ENCODE measurements around the gene TAS1R1. TPM values are rescaled to one million over a fixed set of nuclear protein-coding genes. Genes with fewer than 3 reads are reported as not detected.

TAS1R1 gene
- total RNA-seq, 1 donor from 2014 or later: not detected

DNA sequence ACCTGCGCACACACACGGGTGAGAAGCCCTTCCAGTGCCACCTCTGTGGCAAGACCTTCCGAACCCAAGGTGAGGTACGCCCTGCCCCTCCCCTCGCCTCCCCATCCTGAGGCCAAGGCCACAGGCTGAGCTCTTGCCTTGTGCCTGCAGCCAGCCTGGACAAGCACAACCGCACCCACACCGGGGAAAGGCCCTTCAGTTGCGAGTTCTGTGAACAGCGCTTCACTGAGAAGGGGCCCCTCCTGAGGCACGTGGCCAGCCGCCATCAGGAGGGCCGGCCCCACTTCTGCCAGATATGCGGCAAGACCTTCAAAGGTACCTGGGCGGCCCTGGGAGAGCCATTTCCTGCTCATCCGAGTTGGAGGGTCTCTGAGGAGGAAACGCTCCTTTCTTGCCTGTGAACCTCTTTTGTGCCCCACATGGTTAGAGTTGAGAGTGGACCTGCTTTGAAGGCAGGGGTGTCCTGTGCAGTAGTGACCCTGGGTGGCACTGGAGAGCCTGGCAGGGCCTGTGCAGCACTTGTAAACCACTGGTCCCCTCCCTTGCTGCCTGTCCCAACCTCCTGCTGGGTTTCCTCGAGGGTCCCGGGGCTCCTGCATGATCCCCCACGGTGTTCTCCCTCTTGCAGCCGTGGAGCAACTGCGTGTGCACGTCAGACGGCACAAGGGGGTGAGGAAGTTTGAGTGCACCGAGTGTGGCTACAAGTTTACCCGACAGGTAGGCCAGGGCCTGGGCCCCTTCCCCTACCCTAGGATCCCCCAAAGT lies 33.2 kb downstream of the TAS1R1 start:
- intact Hi-C loops (cut with micrococcal nuclease): no loop called here

DNA sequence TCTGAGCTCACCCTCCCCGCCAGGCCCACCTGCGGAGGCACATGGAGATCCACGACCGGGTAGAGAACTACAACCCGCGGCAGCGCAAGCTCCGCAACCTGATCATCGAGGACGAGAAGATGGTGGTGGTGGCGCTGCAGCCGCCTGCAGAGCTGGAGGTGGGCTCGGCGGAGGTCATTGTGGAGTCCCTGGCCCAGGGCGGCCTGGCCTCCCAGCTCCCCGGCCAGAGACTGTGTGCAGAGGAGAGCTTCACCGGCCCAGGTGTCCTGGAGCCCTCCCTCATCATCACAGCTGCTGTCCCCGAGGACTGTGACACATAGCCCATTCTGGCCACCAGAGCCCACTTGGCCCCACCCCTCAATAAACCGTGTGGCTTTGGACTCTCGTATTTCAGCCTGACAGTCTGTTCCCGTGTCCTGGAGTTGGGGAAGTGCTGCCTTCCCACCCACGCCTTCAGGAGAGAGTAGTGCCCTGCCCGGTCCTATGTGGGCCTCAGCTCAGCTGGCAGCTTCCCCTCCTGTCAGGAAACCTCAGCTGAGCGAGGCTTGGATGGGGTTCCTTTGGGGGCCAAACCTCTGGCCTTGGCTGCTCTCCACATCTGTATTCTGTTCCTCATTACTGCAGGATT lies 33.9 kb downstream of the TAS1R1 start:
- intact Hi-C loops (cut with micrococcal nuclease): no loop called here

DNA sequence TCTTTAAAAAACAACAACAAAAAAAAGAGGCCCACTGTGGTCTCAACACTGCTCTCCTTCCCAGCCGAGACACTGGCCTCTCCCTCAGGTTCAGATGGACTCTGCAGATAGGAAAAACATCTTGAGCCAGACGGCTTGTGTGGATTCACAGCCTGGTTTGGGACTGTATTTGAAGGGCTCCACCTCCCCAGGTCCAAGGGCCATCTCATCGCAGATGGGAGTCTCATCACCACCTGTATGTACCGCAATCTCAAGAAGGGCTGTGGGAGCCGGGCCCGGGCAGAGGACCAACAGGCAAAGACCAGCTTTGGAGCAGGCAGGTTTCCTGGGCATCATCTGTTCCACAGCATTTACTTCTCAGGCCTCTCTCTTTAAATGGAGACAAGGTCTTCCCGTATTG lies 34.9 kb downstream of the TAS1R1 start:
- intact Hi-C loops (cut with micrococcal nuclease): no loop called here

DNA sequence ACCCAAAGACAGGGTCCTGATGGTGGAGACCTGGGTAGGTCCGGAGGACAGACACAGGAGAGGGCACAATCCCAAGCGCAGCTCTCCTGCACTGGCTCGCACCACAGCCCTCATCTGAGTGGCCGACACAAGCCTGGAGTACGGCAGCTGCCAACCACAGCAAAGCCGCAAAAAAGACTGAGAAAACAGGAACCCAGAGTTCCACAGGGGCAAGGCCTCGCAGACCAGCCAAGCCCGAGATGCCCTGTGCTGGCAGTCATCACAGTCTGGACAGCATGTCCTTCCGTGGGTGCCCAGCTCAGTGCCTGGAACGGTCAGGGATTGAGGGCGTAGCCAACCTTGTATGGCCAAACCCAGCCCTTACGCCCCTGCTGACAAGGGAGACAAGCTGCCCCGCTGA lies 36.1 kb downstream of the TAS1R1 start:
- intact Hi-C loops (cut with micrococcal nuclease): no loop called here

DNA sequence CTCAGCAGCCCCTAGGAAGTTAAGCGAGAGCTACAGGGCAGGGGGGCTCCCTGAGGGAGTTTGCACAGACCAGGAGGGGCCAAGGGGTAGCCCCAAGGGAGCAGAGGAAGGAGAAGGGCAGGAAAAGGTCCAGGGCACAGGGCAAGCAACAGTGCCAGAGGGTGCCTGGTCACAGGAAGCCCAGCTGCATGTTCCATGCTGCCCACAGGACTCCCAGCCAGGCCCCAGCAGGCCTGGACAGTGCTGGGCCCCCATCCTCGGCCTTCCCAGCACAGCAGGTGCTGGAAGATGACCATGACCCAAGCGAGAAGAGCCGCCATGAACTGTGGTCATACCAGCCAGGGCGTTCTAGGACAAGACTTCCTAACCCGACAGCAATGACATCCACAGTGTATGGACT lies 36.5 kb downstream of the TAS1R1 start:
- intact Hi-C loops (cut with micrococcal nuclease): no loop called here

DNA sequence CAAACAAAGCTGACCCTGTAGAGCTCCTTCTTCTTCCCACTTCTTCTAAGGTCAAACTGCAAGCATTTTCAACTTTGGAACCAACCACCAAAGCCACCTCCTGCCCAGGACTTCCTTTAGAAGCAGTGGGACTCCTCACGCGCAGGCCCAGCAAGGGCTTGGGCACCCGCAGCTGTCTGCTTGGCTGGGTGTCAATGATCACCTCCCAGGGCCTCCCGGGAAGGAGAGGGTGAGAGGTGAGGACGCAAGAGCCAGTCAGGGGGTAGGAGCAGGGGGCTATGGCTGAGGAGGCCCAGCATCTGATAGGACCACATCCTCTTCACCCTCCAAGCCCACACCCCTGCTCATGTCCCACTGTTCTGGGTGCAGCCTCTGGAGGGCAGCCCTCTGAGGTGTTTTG lies 37.3 kb downstream of the TAS1R1 start:
- intact Hi-C loops (cut with micrococcal nuclease): no loop called here

DNA sequence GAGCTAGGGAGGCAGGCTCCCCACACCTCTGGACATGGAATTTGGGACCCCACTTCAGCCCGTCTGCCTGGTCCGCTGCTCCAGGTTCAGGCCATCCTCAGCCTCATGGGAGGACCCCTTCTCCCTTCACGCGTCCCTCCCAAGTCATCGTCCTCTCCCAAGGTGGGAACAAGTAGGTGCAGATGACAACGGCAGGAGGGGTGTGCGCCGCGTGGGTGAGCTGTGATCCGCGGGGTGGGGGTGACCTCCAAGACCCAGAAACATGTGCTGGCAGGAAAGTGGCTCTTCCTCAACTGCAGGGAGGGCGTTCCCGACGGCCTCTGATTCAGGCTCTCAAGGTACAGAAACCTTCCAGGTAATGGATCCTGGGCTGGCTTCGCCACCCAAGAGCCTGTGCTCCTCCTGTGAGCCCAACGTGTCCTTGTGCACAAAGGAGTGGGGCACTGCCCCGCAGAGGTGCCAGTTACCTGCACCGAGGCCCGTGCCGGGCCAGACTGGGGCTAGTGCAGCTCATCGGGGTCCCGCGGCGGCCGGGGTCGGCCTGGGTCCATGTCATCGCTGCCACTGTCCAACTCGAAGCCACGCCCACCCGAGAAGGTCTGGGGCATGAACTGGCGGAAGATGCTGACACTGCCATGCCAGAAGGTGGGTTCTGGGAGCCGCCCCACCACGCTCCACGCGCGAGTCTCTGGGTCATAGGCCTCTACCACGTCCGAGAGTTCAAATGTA lies 37.9 kb downstream of the TAS1R1 start:
- intact Hi-C loops (cut with micrococcal nuclease): no loop called here

DNA sequence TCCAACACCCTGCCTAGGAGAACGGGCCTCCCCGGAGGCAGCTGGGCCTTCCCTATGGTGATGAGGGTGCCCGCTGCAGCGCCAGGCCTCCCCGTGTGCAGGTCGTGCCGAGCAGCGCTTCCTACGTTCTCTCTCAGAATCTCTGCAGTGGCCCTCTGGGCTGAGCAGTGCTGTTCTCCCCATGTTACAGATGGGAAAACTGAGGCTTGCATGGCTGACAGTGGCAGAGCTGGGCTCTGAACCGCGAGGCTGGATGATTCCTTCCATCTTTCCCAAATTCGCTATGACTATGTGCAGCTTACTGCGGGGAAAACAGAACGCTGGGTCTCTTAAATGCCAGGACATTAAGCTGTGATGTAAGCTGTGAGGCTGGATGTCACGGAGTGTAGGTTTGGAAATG lies 38.7 kb downstream of the TAS1R1 start:
- intact Hi-C loops (cut with micrococcal nuclease): no loop called here

DNA sequence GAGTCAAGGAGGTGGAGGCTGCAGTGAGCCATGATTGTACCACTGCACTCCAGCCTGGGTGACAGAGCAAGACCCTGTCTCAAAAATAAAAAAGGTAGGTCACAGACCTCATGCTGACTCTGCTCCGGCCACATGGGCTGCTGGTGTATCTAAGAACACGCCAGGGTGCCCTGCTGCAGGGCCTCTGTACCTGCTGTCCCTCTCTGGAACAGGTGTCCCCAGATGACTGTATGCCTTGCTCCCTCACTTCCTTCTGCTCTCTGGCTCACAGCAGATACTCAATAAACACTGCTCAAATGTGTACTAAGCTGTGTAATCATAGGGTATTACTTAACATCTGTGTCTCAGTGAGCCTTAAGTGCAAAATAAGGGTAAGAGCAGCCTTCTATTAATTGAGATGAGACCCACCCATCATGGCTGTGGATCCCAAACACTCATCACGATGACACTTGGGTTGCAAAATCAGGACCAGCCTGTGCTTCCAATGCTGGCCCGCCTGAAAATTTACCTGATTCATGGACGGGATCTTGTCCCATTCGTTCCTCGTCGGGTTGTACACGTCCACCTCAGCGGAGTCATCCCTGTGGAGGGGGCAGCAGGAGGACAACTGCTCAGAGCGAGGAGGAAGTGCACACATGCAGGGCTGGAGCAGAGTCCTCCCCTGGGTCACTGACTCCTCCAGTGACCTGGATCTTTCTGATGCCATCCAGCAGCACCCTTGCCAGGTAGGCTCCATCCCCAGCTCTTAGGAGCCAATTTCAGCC lies 40.1 kb downstream of the TAS1R1 start:
- intact Hi-C loops (cut with micrococcal nuclease): no loop called here

DNA sequence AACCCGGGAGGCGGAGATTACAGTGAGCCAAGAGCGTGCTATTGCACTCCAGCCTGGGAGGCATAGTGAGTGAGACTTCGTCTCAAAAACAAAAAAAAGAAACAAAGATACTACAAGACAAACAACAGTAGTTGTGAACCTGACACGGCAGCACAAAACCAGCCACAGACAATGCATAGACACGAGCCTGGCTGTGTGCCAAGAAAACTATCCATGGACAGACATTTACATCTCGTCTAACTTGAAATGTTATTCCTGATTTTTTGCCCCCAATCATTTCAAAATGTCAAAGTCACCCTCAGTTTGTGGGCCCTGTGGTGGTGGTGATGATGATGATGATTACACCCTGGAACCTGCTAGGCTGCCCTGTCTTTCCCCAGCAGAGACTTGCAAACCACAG lies 41.2 kb downstream of the TAS1R1 start:
- intact Hi-C loops (cut with micrococcal nuclease): no loop called here

DNA sequence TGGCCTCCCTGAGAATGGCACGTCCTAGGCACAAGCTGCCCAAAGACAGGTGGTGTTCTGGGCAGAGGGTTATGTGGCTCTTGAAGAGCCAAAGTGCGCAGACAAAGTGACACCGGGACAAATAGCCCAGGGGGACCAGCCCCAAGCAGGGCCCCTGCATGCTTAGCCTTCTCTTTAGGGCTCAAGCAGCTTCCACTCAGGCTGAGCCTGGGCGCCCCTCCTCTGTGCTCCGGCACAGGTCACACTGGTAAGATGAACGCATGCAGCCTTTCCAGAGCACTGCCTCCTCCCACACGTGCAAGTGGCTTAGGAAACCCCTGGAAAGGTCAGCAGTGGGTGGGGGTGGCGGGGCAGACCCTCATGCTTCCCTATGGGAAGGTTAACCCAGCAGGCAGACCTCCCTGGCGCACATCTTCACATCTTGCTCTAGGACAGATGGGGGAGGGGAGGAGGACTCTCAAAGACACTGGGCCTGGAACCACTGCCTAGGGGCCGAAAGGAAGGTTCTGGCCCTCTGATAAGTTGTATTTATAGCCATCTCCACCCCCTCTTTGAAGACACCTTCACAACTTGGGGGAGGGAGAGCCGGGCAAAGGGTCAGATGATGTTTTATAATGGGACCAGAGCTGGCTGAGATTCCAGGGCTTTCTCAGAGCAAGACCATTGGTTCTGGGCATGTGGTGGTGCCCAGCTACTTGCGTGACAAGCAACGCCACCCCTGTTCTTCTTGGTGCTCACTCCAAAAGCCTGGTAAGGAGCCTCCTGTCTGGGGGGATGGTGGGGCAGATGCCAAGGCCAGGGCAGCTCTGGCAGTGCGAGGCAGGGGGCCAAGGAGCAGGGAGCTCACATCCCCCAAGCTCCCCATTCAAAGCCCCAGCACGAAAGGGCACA lies 42.0 kb downstream of the TAS1R1 start:
- intact Hi-C loops (cut with micrococcal nuclease): no loop called here

DNA sequence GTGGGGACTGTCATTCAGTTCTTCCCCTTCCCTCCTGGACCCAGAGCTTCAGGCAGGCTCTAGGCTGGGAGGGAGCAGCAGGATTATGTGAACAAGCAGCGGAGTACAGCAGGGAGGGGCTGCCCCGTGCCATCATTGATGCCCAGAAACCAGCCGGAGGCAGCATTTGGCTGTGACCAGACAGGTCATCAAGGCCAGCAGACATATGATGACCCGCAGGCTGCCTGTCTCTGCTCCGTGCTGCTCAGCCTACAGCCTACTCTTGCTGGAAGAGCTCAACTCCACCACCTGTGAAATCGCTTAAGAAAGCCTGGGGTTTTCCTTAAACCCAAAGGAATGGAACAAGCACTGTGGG lies 42.6 kb downstream of the TAS1R1 start:
- intact Hi-C loops (cut with micrococcal nuclease): loop anchor here (2.0 kb wide), 1 partner anchor 15 kb away; the partner anchor contains the start of gene PHF13

DNA sequence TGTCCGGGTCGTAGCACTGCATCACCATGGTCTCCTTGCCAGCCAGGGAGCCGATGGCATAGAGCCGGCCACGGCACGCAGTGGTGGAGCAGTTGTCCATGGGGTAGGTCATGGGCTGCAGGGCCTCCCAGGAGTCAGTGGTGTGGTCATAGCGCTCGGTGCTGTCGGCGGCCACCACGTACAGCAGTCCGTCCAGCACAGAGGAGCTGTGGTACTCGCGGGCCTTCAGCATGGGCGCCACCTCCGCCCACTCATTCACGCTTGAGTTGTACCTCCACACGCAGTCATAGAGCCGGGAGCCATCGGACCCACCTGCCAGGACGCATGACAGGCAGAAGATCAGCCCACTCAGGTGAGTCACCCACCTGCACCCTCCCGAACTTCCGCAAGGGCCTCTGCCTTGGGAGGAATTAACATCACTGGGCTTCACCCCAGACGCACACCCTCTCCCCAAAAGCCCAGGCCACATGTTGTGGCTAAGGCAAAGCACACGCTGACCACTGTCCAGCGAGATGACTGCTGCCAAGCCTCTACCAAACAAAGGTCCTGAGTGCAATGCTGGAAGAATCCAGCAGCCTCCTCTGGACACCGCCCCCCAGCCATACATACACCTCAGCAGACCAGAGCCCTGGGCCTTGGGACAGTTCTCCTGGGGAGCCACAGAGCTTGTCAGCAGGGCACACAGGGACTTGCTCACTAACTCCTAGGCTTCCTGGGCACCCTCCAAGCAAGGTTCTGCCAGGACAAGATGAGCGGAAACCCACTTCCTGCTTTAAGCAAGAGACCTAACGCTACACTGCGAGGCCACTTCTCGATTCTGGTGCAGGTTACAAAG lies 44.3 kb downstream of the TAS1R1 start:
- intact Hi-C loops (cut with micrococcal nuclease): loop anchor here (2.0 kb wide), 1 partner anchor 13 kb away; the partner anchor contains the start of gene PHF13

DNA sequence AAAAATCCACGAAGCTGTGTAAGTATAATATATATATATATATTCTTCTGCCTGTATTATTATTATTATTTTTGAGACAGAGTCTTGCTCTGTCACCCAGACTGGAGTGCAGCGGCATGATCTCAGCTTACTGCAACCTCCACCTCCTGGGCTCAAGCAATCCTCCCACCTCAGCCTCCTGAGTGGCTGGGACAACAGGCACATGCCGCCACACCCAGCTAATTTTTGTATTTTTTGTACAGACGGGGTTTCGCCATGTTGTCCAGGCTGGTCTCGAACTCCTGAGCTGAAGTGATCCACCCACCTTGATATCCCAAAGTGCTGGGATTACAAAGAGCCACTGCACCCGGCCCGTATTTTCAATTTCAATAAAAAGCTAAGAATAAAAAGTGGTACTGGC lies 44.9 kb downstream of the TAS1R1 start:
- intact Hi-C loops (cut with micrococcal nuclease): loop anchor here (2.0 to 10.0 kb wide), 5 partner anchors 13 to 1365 kb away; partner anchors contain the start of genes ICMT, NPHP4, PARK7 and PHF13

DNA sequence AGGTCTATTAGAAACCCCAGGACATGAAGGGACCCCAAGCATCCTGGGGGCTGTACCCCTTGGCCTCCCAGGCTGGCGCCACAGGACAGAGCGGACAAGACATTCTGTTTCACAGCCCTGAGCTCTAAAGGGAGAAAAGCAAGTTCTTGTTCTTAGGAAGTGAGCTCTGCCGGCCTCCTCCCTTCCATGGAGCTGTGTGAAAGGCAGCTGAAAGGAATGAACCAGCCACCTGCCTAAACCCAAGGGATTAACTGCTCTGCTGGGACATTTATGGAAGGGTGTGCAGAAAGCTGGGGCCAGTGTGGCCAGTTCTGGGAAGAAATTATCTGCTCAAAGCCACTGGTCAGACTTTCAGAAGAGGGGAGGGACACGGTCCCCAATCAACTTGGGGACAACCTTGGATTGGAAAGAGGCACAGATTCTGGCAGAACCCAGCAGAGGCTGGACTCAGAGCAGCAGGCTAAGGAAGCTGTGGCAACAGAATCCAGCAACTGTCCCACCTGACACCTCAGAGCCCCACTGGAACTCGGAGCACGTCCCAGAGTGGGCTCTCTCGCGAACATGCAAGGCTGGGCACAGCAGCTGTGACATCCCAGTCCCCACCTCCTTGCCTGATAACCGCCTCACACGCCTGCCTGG lies 45.4 kb downstream of the TAS1R1 start:
- intact Hi-C loops (cut with micrococcal nuclease): loop anchor here (1.0 to 10.0 kb wide), 8 partner anchors 21 to 1364 kb away; partner anchors contain the start of genes DNAJC11, ICMT, NOL9 and NPHP4

DNA sequence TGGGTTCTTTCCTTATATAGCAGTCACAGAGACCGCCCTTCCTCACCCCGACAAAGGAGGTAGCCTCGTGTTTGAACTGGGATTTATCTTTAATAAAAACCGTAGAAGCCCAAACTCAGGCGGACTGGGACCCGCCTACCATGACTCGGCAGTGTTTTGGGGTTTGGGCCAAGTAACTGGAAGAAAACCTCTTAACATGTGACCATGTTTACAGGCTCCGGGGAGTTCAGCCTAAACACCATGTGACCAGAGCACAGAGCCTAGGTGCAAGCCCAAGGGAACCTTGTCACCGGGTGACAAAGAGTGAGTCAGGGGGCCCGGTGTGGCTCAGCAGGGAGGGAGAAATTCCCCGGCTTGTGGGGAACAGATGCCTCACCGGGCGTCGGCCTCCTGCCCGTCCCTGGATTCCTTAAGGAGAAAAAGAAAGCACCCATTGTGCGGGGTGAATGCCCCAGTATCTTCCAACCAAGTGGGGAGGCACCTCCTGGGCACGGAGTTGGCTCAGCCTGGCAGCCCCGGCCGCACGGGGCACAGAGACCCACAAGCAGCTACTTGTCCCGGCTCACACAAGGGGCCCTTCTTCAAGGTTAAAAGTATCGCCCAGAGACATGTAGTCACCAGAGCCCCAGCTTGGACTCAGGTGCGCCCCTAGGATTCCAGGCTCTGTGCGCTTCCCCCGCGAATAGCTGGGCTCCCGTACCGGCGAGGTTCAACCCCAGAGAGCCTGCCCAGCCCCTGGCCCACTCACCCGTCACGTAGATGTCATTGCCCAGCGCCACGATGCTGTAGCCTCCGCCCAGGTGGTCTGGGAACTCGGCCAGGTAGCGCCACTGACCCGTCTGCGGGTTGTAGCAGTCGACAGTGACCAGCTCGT lies 46.2 kb downstream of the TAS1R1 start:
- intact Hi-C loops (cut with micrococcal nuclease): loop anchor here (1.0 to 10.0 kb wide), 8 partner anchors 22 to 1364 kb away; partner anchors contain the start of genes DNAJC11, ICMT, NOL9 and NPHP4

DNA sequence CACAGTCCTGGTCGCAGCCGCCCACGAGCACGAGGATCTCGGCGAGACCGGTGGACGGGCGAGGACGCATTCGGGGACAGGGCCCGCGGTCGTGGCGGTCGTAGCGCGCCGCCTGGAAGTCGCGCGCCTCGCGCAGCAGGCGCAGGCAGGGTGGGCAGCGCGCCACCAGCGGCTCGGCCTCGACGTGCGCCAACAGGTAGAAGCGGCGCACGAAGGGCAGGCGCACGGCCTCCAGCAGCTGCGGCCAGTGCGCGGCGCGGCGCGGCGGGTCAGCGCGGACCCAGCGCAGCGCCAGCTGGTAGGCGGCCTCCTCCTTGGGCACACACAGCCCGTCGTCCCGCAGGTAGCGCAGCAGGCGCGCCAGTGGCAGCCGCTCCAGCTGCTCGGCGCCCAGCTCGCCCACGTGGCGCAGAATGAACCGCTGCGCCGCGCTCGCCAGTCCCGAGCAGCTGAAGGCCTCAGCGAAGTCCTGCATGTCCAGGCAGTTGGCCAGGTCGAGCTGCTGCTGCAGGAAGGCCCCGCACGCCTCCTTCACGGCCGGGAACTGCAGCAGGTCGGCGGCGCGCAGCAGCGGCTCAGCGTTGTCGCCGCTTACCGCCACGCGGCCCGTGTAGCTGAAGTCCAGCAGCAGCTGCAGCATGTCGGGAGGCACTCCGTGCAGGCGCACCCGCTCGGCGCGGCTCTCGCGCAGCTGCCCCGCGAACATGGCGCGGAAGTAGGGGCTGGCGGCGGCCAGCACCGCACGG lies 47.0 kb downstream of the TAS1R1 start:
- intact Hi-C loops (cut with micrococcal nuclease): loop anchor here (1.0 to 10.0 kb wide), 11 partner anchors 23 to 1363 kb away; partner anchors contain the start of genes CAMTA1, DNAJC11, ICMT and NOL9

Measured in T-helper 1 cell treated with Interleukin-12 subunit alpha and Interleukin-12 subunit beta and Interleukin-4 antibody, amounts not matched to agents 30 ng/mL and 1 ng/mL, for 36 hours (primary cell).